Stimulated activated naive CD8-positive, alpha-beta T cell treated with anti-CD3 and anti-CD28 coated beads, Interleukin-15, amount 100 ng/mL, for 72 hours (primary cell): Measurements from ENCODE around the gene SRRM2.

Experiments used
- ATAC-seq: fragments of 150-1000 bp; cut with Tn5 transposase; 2 replicates; pipeline ENCODE4 v1.10.0; 2021; ENCODE audit warnings: mild to moderate bottlenecking, moderate library complexity
- DNase-seq, 2 donors: peaks; one replicate each; pipeline ENCODE4 v3.0.0; 2021 to 2022
- H3K27ac Mint-ChIP-seq, 2 donors: one replicate each; pipeline ENCODE4 v1.8.0; 2022; ENCODE audit warnings: mild to moderate bottlenecking in 2 of 2, mixed read lengths in 2 of 2, moderate library complexity in 2 of 2
- H3K27me3 Mint-ChIP-seq: one replicate; pipeline ENCODE4 v1.8.0; 2022; ENCODE audit warnings: mixed read lengths
- H3K4me1 Mint-ChIP-seq: one replicate; pipeline ENCODE4 v1.8.0; 2022; ENCODE audit warnings: mild to moderate bottlenecking, mixed read lengths
- H3K4me3 Mint-ChIP-seq, 2 donors: one replicate each; pipeline ENCODE4 v1.8.0; 2022; ENCODE audit warnings: mild to moderate bottlenecking in 2 of 2, mixed read lengths in 2 of 2, moderate library complexity in 1 of 2
- H3K9me3 Mint-ChIP-seq, 2 donors: one replicate each; pipeline ENCODE4 v1.8.0; 2022; ENCODE audit warnings: mixed read lengths in 2 of 2

SRRM2 gene

GRCh38 chr16:2783581-2784357, 31.3 kb downstream of the SRRM2 start:
- ATAC-seq (no peak), DNase-seq (no peak)
- Mint-ChIP-seq H3K27ac (no peak overlapping the region), H3K4me1 (peaks cover 44% of the 10 kb centered on the region), H3K9me3 (no peaks in the 10 kb centered on the region), H3K27me3 (peaks cover 11% of the 10 kb centered on the region), H3K4me3 (peak overlapping the region; percentile 35 to 94)

GRCh38 chr16:2784358-2785100, 32.1 kb downstream of the SRRM2 start:
- DNase-seq (no peak), ATAC-seq (peak; percentile 66)
- peak overlapping the region; percentile 93 to 94 for H3K27ac Mint-ChIP-seq
- peaks cover 11% of the 10 kb centered on the region for H3K27me3 Mint-ChIP-seq
- H3K4me3 Mint-ChIP-seq: peak overlapping the region; percentile 90 to 94
- peaks cover 36% of the 10 kb centered on the region for H3K4me1 Mint-ChIP-seq
- H3K9me3 Mint-ChIP-seq: no peaks in the 10 kb centered on the region

- peak; percentile 54 to 58 for DNase-seq
- Mint-ChIP-seq H3K27me3 (peaks cover 17% of the 10 kb centered on the region), H3K27ac (peak overlapping the region; percentile 93 to 94), H3K9me3 (no peaks in the 10 kb centered on the region), H3K4me1 (peaks cover 30% of the 10 kb centered on the region), H3K4me3 (peak overlapping the region; percentile 90 to 94)
- ATAC-seq: peak; percentile 75
Measured at GRCh38 chr16:2785101-2785991, 32.9 kb downstream of the SRRM2 start.

GRCh38 chr16:2786061-2786825, 33.8 kb downstream of the SRRM2 start:
- H3K4me3 Mint-ChIP-seq: peak overlapping the region; percentile 56 to 74
- DNase-seq (no peak), ATAC-seq (no peak)
- H3K4me1 Mint-ChIP-seq: peaks cover 30% of the 10 kb centered on the region
- H3K27me3 Mint-ChIP-seq: peaks cover 26% of the 10 kb centered on the region
- no peaks in the 10 kb centered on the region for H3K9me3 Mint-ChIP-seq
- no peak overlapping the region for H3K27ac Mint-ChIP-seq

GRCh38 chr16:2786826-2787151, 34.4 kb downstream of the SRRM2 start:
- Mint-ChIP-seq H3K4me3 (no peak overlapping the region), H3K27ac (no peak overlapping the region), H3K27me3 (peaks cover 31% of the 10 kb centered on the region), H3K4me1 (peaks cover 30% of the 10 kb centered on the region), H3K9me3 (no peaks in the 10 kb centered on the region)
- ATAC-seq (no peak), DNase-seq (no peak)

- H3K27me3 Mint-ChIP-seq: peaks cover 36% of the 10 kb centered on the region
- no peak within 1 kb of the TSS for H3K27ac Mint-ChIP-seq
- peak within 1 kb of the TSS; percentile 56 to 74 for H3K4me3 Mint-ChIP-seq
- H3K4me1 Mint-ChIP-seq: peaks cover 30% of the 10 kb centered on the region
- DNase-seq (no peak), ATAC-seq (no peak)
- H3K9me3 Mint-ChIP-seq: no peaks in the 10 kb centered on the region
Measured at GRCh38 chr16:2787406-2787805, 35.0 kb downstream of the SRRM2 start, which contains the start of gene PRSS33. TSS of gene PRSS33 (minus strand) at chr16:2787560. CDS start at chr16:2786547, 1,013 bp downstream.

GRCh38 chr16:2787961-2788360, 35.5 kb downstream of the SRRM2 start:
- Mint-ChIP-seq H3K4me1 (peaks cover 30% of the 10 kb centered on the region), H3K9me3 (no peaks in the 10 kb centered on the region), H3K4me3 (peak overlapping the region; percentile 2 to 37), H3K27ac (no peak overlapping the region), H3K27me3 (peaks cover 36% of the 10 kb centered on the region)
- ATAC-seq (no peak), DNase-seq (no peak)

GRCh38 chr16:2790631-2791030, 38.2 kb downstream of the SRRM2 start:
- H3K27ac Mint-ChIP-seq: no peak overlapping the region
- H3K9me3 Mint-ChIP-seq: no peaks in the 10 kb centered on the region
- peaks cover 17% of the 10 kb centered on the region for H3K4me1 Mint-ChIP-seq
- ATAC-seq: no peak
- DNase-seq: no peak
- peaks cover 46% of the 10 kb centered on the region for H3K27me3 Mint-ChIP-seq
- no peak overlapping the region for H3K4me3 Mint-ChIP-seq

- Mint-ChIP-seq H3K27me3 (peaks cover 51% of the 10 kb centered on the region), H3K9me3 (no peaks in the 10 kb centered on the region), H3K27ac (no peak overlapping the region)
Measured at GRCh38 chr16:2791174-2791573, 38.7 kb downstream of the SRRM2 start.

GRCh38 chr16:2792940-2793339, 40.5 kb downstream of the SRRM2 start:
- ATAC-seq (no peak), DNase-seq (no peak)
- Mint-ChIP-seq H3K9me3 (no peaks in the 10 kb centered on the region), H3K27me3 (peaks cover 47% of the 10 kb centered on the region), H3K4me1 (no peaks in the 10 kb centered on the region), H3K27ac (no peak overlapping the region), H3K4me3 (no peak overlapping the region)

More at GRCh38 chr16:2791174-2791573, 38.7 kb downstream of the SRRM2 start:
- Mint-ChIP-seq H3K4me3 (no peak overlapping the region), H3K4me1 (peaks cover 11% of the 10 kb centered on the region)
- DNase-seq (no peak), ATAC-seq (no peak)

GRCh38 chr16:2795395-2796143, 43.1 kb downstream of the SRRM2 start:
- H3K4me1 Mint-ChIP-seq: no peaks in the 10 kb centered on the region
- no peak overlapping the region for H3K4me3 Mint-ChIP-seq
- H3K27ac Mint-ChIP-seq: no peak overlapping the region
- H3K27me3 Mint-ChIP-seq: peaks cover 34% of the 10 kb centered on the region
- DNase-seq (no peak), ATAC-seq (no peak)
- no peaks in the 10 kb centered on the region for H3K9me3 Mint-ChIP-seq

- H3K9me3 Mint-ChIP-seq: peaks cover 8 to 10% of the 10 kb centered on the region in 2 donors
- no peaks in the 10 kb centered on the region for H3K4me1 Mint-ChIP-seq
- H3K27me3 Mint-ChIP-seq: peaks cover 13% of the 10 kb centered on the region
- ATAC-seq (peak; percentile 55), DNase-seq (no peak)
- no peak overlapping the region for H3K4me3 Mint-ChIP-seq
- no peak overlapping the region for H3K27ac Mint-ChIP-seq
Measured at GRCh38 chr16:2798723-2799204, 46.3 kb downstream of the SRRM2 start.

GRCh38 chr16:2799205-2799858, 46.9 kb downstream of the SRRM2 start:
- Mint-ChIP-seq H3K27ac (no peak overlapping the region), H3K4me3 (no peak overlapping the region), H3K4me1 (no peaks in the 10 kb centered on the region), H3K27me3 (peaks cover 10% of the 10 kb centered on the region), H3K9me3 (peaks cover 13 to 16% of the 10 kb centered on the region in 2 donors)
- ATAC-seq (no peak), DNase-seq (no peak)

- Mint-ChIP-seq H3K4me1 (no peaks in the 10 kb centered on the region), H3K4me3 (no peak overlapping the region), H3K27ac (no peak overlapping the region), H3K9me3 (peaks cover 15 to 21% of the 10 kb centered on the region in 2 donors), H3K27me3 (peaks cover 10% of the 10 kb centered on the region)
- ATAC-seq (no peak), DNase-seq (no peak)
Measured at GRCh38 chr16:2799859-2800226, 47.4 kb downstream of the SRRM2 start.
